Activated T-helper 17 cell treated with anti-CD3 and anti-CD28 coated beads, Interleukin-2, amount 50 U/mL, for 72 hours (primary cell): Measurements from ENCODE around the gene CIAO1. TPM values are rescaled to one million over a fixed set of nuclear protein-coding genes. Genes with fewer than 3 reads are reported as not detected.
A peak's percentile ranks its signal among the peaks of the same experiment; 100 is the strongest.

ENCODE experiments used
- ATAC-seq: fragments of 150-1000 bp; cut with Tn5 transposase; replicated peaks from 2 replicates; pipeline ENCODE4 v1.10.0; 2021; ENCODE audit warnings: mild to moderate bottlenecking, moderate library complexity
- H3K27ac Mint-ChIP-seq: one replicate; pipeline ENCODE4 v1.8.0; 2022; ENCODE audit warnings: mixed read lengths
- H3K27me3 Mint-ChIP-seq: one replicate; pipeline ENCODE4 v1.8.0; 2022; ENCODE audit warnings: mixed read lengths
- H3K36me3 Mint-ChIP-seq: one replicate; pipeline ENCODE4 v1.8.0; 2022; ENCODE audit warnings: low read depth, mild to moderate bottlenecking, mixed read lengths
- H3K4me1 Mint-ChIP-seq: one replicate; pipeline ENCODE4 v1.8.0; 2022; ENCODE audit warnings: mixed read lengths
- H3K4me3 Mint-ChIP-seq: one replicate; pipeline ENCODE4 v1.8.0; 2022; ENCODE audit warnings: mild to moderate bottlenecking, mixed read lengths
- H3K9me3 Mint-ChIP-seq: one replicate; pipeline ENCODE4 v1.8.0; 2022; ENCODE audit warnings: mixed read lengths
- total RNA-seq, 2 donors: library from RNA; stranded (reverse); gene quantifications; one replicate each; pipeline ENCODE4 v1.2.3, GENCODE V29; 2022

The CIAO1 gene
- total RNA-seq, 2 donors from 2014 or later, result 71.4 to 81.3 TPM

- ATAC-seq, result no peak
- peaks cover 33% of the 10 kb centered on the region for H3K4me1 Mint-ChIP-seq
- peak overlapping the region; percentile 48 for H3K27ac Mint-ChIP-seq
- H3K36me3 Mint-ChIP-seq, result no peaks in the 10 kb centered on the region
- H3K27me3 Mint-ChIP-seq, result no peaks in the 10 kb centered on the region
- H3K4me3 Mint-ChIP-seq, result peak overlapping the region; percentile 78
- no peaks in the 10 kb centered on the region for H3K9me3 Mint-ChIP-seq
These were observed 51.6 kb downstream of the CIAO1 start for GRCh38 chr2:96317584-96317997.

GRCh38 chr2:96318723-96319122 lies 52.7 kb downstream of the CIAO1 start:
- H3K4me1 Mint-ChIP-seq, result peaks cover 38% of the 10 kb centered on the region
- H3K27ac Mint-ChIP-seq, result peak overlapping the region; percentile 56
- no peak for ATAC-seq
- H3K4me3 Mint-ChIP-seq, result peak overlapping the region; percentile 88
- H3K36me3 Mint-ChIP-seq, result no peaks in the 10 kb centered on the region
- H3K9me3 Mint-ChIP-seq, result no peaks in the 10 kb centered on the region
- no peaks in the 10 kb centered on the region for H3K27me3 Mint-ChIP-seq

- Mint-ChIP-seq H3K9me3 (no peaks in the 10 kb centered on the region), H3K36me3 (no peaks in the 10 kb centered on the region), H3K4me3 (peak overlapping the region; percentile 88), H3K4me1 (peaks cover 38% of the 10 kb centered on the region), H3K27ac (peak overlapping the region; percentile 56), H3K27me3 (no peaks in the 10 kb centered on the region)
- ATAC-seq, result no peak
These were observed 53.4 kb downstream of the CIAO1 start for GRCh38 chr2:96319396-96319795.

- no peaks in the 10 kb centered on the region for H3K27me3 Mint-ChIP-seq
- H3K9me3 Mint-ChIP-seq, result no peaks in the 10 kb centered on the region
- H3K27ac Mint-ChIP-seq, result peak overlapping the region; percentile 71
- H3K4me1 Mint-ChIP-seq, result peaks cover 34% of the 10 kb centered on the region
- peak overlapping the region; percentile 88 for H3K4me3 Mint-ChIP-seq
- peaks cover 2% of the 10 kb centered on the region for H3K36me3 Mint-ChIP-seq
- ATAC-seq, result no peak
These were observed 54.3 kb downstream of the CIAO1 start for GRCh38 chr2:96320326-96320725.

- Mint-ChIP-seq H3K4me1 (peaks cover 29% of the 10 kb centered on the region), H3K27me3 (no peaks in the 10 kb centered on the region), H3K9me3 (no peaks in the 10 kb centered on the region), H3K4me3 (peak overlapping the region; percentile 88), H3K27ac (peak overlapping the region; percentile 71), H3K36me3 (peaks cover 9% of the 10 kb centered on the region)
- peak; percentile 37 for ATAC-seq
These were observed 55.0 kb downstream of the CIAO1 start for GRCh38 chr2:96320728-96321622.

Other genes with a start within 250 kb of the CIAO1 start
- 10 to 100 TPM in 1 of 2 donors, 1 to 10 TPM in 1; 2.7 to 28.2 TPM for gene GPAT2, start 231.3 kb upstream of the CIAO1 start, total RNA-seq
- 1 to 10 TPM in 1 of 2 donors, under 1 TPM in 1; 0.09 to 1.3 TPM for gene ADRA2B, start 149.7 kb upstream of the CIAO1 start, total RNA-seq
- gene ASTL, start 127.7 kb upstream of the CIAO1 start, total RNA-seq, result 1 to 10 TPM in 1 of 2 donors, under 1 TPM in 1; 0.93 to 6.9 TPM
- 100 to 1,000 TPM in 1 of 2 donors, 10 to 100 TPM in 1; 82.0 to 379 TPM for gene DUSP2, start 120.8 kb upstream of the CIAO1 start, total RNA-seq
- gene STARD7, start 57.4 kb upstream of the CIAO1 start, total RNA-seq, result 100 to 1,000 TPM; 140 to 190 TPM
- 10 to 100 TPM; 23.8 to 25.4 TPM for gene TMEM127, start 228 bp upstream of the CIAO1 start, total RNA-seq
- 100 to 1,000 TPM; 155 to 198 TPM for gene SNRNP200, start 39.3 kb downstream of the CIAO1 start, total RNA-seq
- 10 to 100 TPM; 26.1 to 55.9 TPM for gene ITPRIPL1, start 59.1 kb downstream of the CIAO1 start, total RNA-seq
- 10 to 100 TPM; 63.1 to 89.5 TPM for gene NCAPH, start 69.5 kb downstream of the CIAO1 start, total RNA-seq
- 1 to 10 TPM in 1 of 2 donors, under 1 TPM in 1; 0.91 to 3.4 TPM for gene NEURL3, start 239.1 kb downstream of the CIAO1 start, total RNA-seq